ENCODE measurements around the gene ATAD3B.

The ATAD3B gene

GRCh38 chr1:1540090-1540817 lies 68.7 kb downstream of the ATAD3B start, which contains the start of gene TMEM240:
Gene TMEM240 (minus strand): TSS chr1:1540624. CDS start chr1:1540346, 278 bp downstream.
- Histone ChIP-seq H4K20me1 (ENCODE audit: insufficient read depth, low read length) (no peaks in the 10 kb centered on the region), H3K36me3 (replicated peaks; ENCODE audit: low read depth, low read length) (no peaks in the 10 kb centered on the region), H3K4me2 (ENCODE audit: low read length) (no peak within 1 kb of the TSS), H3K27ac (ENCODE audit: low read length) (no peak within 1 kb of the TSS), H2AFZ (ENCODE audit: low read depth, low read length) (no peak within 1 kb of the TSS), H3K4me1 (ENCODE audit: low read length) (no peaks in the 10 kb centered on the region), H3K4me3 (ENCODE audit: low read length) (no peak within 1 kb of the TSS), H3K27me3 (ENCODE audit: low read depth, low read length) (no peaks in the 10 kb centered on the region), H3K9me3 (ENCODE audit: insufficient read depth, low read length) (no peaks in the 10 kb centered on the region), H3K9ac (ENCODE audit: low read length) (no peak within 1 kb of the TSS), H3K79me2 (ENCODE audit: low read length) (no peaks in the 10 kb centered on the region)
- no peak for TF ChIP-seq EZH2phosphoT487 (IDR thresholded peaks at IDR 0.05; ENCODE audit: low read depth)

GRCh38 chr1:1540818-1541628 lies 69.5 kb downstream of the ATAD3B start:
- no peak overlapping the region for H3K4me2 ChIP-seq (ENCODE audit: low read length)
- H2AFZ ChIP-seq (ENCODE audit: low read depth, low read length) = no peak overlapping the region
- no peaks in the 10 kb centered on the region for H3K79me2 ChIP-seq (ENCODE audit: low read length)
- TF ChIP-seq CTCF (IDR thresholded peaks at IDR 0.05; ENCODE audit: low read depth, low read length) (no peak), EZH2phosphoT487 (IDR thresholded peaks at IDR 0.05; ENCODE audit: low read depth) (no peak)
- H3K36me3 ChIP-seq (replicated peaks; ENCODE audit: low read depth, low read length) = no peaks in the 10 kb centered on the region
- no peaks in the 10 kb centered on the region for H4K20me1 ChIP-seq (ENCODE audit: insufficient read depth, low read length)
- H3K9me3 ChIP-seq (ENCODE audit: insufficient read depth, low read length) = no peaks in the 10 kb centered on the region
- no peak overlapping the region for H3K9ac ChIP-seq (ENCODE audit: low read length)
- H3K27me3 ChIP-seq (ENCODE audit: low read depth, low read length) = no peaks in the 10 kb centered on the region
- H3K4me3 ChIP-seq (ENCODE audit: low read length) = no peak overlapping the region
- H3K27ac ChIP-seq (ENCODE audit: low read length) = no peak overlapping the region
- H3K4me1 ChIP-seq (ENCODE audit: low read length) = no peaks in the 10 kb centered on the region

- Histone ChIP-seq H3K79me2 (ENCODE audit: low read length) (no peaks in the 10 kb centered on the region), H2AFZ (ENCODE audit: low read depth, low read length) (no peak overlapping the region), H3K9ac (ENCODE audit: low read length) (no peak overlapping the region), H3K4me3 (ENCODE audit: low read length) (no peak overlapping the region), H3K4me2 (ENCODE audit: low read length) (no peak overlapping the region), H3K9me3 (ENCODE audit: insufficient read depth, low read length) (no peaks in the 10 kb centered on the region), H3K4me1 (ENCODE audit: low read length) (no peaks in the 10 kb centered on the region), H3K36me3 (replicated peaks; ENCODE audit: low read depth, low read length) (no peaks in the 10 kb centered on the region), H3K27me3 (ENCODE audit: low read depth, low read length) (no peaks in the 10 kb centered on the region), H4K20me1 (ENCODE audit: insufficient read depth, low read length) (no peaks in the 10 kb centered on the region), H3K27ac (ENCODE audit: low read length) (no peak overlapping the region)
- TF ChIP-seq EZH2phosphoT487 (IDR thresholded peaks at IDR 0.05; ENCODE audit: low read depth) (no peak), CTCF (IDR thresholded peaks at IDR 0.05; ENCODE audit: low read depth, low read length) (no peak)
Observed at GRCh38 chr1:1541956-1542765, 70.6 kb downstream of the ATAD3B start.

GRCh38 chr1:1542766-1543705 lies 71.5 kb downstream of the ATAD3B start:
- TF ChIP-seq EZH2phosphoT487 (IDR thresholded peaks at IDR 0.05; ENCODE audit: low read depth) = no peak
- H3K4me3 ChIP-seq (ENCODE audit: low read length) = no peak overlapping the region
- no peaks in the 10 kb centered on the region for H4K20me1 ChIP-seq (ENCODE audit: insufficient read depth, low read length)
- no peak overlapping the region for H3K27ac ChIP-seq (ENCODE audit: low read length)
- no peak overlapping the region for H2AFZ ChIP-seq (ENCODE audit: low read depth, low read length)
- no peaks in the 10 kb centered on the region for H3K27me3 ChIP-seq (ENCODE audit: low read depth, low read length)
- H3K36me3 ChIP-seq (replicated peaks; ENCODE audit: low read depth, low read length) = no peaks in the 10 kb centered on the region
- no peaks in the 10 kb centered on the region for H3K9me3 ChIP-seq (ENCODE audit: insufficient read depth, low read length)
- no peaks in the 10 kb centered on the region for H3K79me2 ChIP-seq (ENCODE audit: low read length)
- no peaks in the 10 kb centered on the region for H3K4me1 ChIP-seq (ENCODE audit: low read length)
- H3K4me2 ChIP-seq (ENCODE audit: low read length) = no peak overlapping the region
- H3K9ac ChIP-seq (ENCODE audit: low read length) = no peak overlapping the region
